ENCODE measurements around the gene CEPT1. TPM values are rescaled to one million over a fixed set of nuclear protein-coding genes. Genes with fewer than 3 reads are reported as not detected.

CEPT1 gene
- total and polyA plus RNA-seq, 2 of the 8 experiments (the other 6 are each of a cell fraction or from before 2014, with no cell fraction given): 18.5 to 28.6 TPM

- Histone ChIP-seq H4K8ac (ENCODE audit: extremely low read depth, insufficient read depth, low read length) (peak overlapping the region; percentile 53; the same call in 1 of the 2 replicates), H3K4me2 (ENCODE audit: insufficient read depth in 1 of 2, low read depth in 2 of 2, low read length in 2 of 2) (peak overlapping the region in 1 of 2 experiments; percentile 56; a peak in 2 of 4 replicates), H4K20me1 (replicated peaks in 1 of 2; ENCODE audit: control insufficient read depth in 1 of 2, insufficient read depth in 2 of 2, low read length in 2 of 2) (no peaks in the 10 kb centered on the region), H2BK20ac (ENCODE audit: low read length) (no peak overlapping the region), H3K36me3 (ENCODE audit: control insufficient read depth in 2 of 4, insufficient read depth in 4 of 4, low read length in 3 of 4) (no peaks in the 10 kb centered on the region), H3K4ac (replicated peaks; ENCODE audit: insufficient read length, low read depth, low read length) (no peak overlapping the region), H3K4me1 (replicated peaks in 1 of 4; ENCODE audit: control insufficient read depth in 3 of 4, insufficient read depth in 4 of 4, low read length in 3 of 4) (peaks cover 0 to 2% (median 1%) of the 10 kb centered on the region in 4 experiments; a peak in 2 of 7 replicates), H4K5ac (ENCODE audit: insufficient read length, low read depth, low read length) (no peak overlapping the region), H2BK12ac (ENCODE audit: low read depth, low read length) (peak overlapping the region; percentile 40; the same call in 1 of the 2 replicates), H3K18ac (ENCODE audit: extremely low read depth, low read length) (no peak overlapping the region), H3K27ac (ENCODE audit: low read depth, low read length) (no peak overlapping the region), H3K56ac (replicated peaks; ENCODE audit: insufficient read length, low read depth, low read length) (no peak overlapping the region), H2AFZ (ENCODE audit: low read length) (no peak overlapping the region), H3K9me3 (ENCODE audit: insufficient read depth in 2 of 2, low read depth in 1 of 2, low read length in 1 of 2) (no peaks in the 10 kb centered on the region), H3K9ac (replicated peaks in 1 of 4; ENCODE audit: extremely low read depth in 1 of 4, low read depth in 3 of 4, low read length in 3 of 4) (no peak overlapping the region; a peak in 1 of 7 replicates), H3K14ac (ENCODE audit: insufficient read length) (no peak overlapping the region), H2AK5ac (ENCODE audit: low read depth, low read length) (no peak overlapping the region), H3K23me2 (ENCODE audit: low read depth, low read length) (no peaks in the 10 kb centered on the region; the same call in 1 of the 2 replicates), H3K4me3 (ENCODE audit: extremely low read depth in 1 of 4, insufficient read depth in 2 of 4, low read depth in 3 of 4, low read length in 4 of 4) (peak overlapping the region in 2 of 4 experiments; percentile 25 to 60; a peak in 1 of 8 replicates), H2BK5ac (ENCODE audit: low read depth, low read length) (no peak overlapping the region; the same call in 1 of the 2 replicates), H3K79me1 (ENCODE audit: low read depth, low read length) (no peaks in the 10 kb centered on the region), H2BK15ac (ENCODE audit: low read length) (peak overlapping the region; percentile 88; the same call in 1 of the 2 replicates), H3K27me3 (replicated peaks in 1 of 4; ENCODE audit: control insufficient read depth in 3 of 4, extremely low read depth in 1 of 4, insufficient read depth in 3 of 4, low read length in 3 of 4) (peaks cover 16 to 33% (median 27%) of the 10 kb centered on the region in 4 experiments), H4K91ac (replicated peaks; ENCODE audit: insufficient read length, low read length) (peak overlapping the region; percentile 76), H2BK120ac (replicated peaks; ENCODE audit: low read depth, low read length) (no peak overlapping the region), H3K23ac (ENCODE audit: insufficient read length) (no peak overlapping the region), H3K79me2 (ENCODE audit: control insufficient read depth in 1 of 2, insufficient read depth in 2 of 2, low read length in 2 of 2) (no peaks in the 10 kb centered on the region)
- TF ChIP-seq, protein P1, sequence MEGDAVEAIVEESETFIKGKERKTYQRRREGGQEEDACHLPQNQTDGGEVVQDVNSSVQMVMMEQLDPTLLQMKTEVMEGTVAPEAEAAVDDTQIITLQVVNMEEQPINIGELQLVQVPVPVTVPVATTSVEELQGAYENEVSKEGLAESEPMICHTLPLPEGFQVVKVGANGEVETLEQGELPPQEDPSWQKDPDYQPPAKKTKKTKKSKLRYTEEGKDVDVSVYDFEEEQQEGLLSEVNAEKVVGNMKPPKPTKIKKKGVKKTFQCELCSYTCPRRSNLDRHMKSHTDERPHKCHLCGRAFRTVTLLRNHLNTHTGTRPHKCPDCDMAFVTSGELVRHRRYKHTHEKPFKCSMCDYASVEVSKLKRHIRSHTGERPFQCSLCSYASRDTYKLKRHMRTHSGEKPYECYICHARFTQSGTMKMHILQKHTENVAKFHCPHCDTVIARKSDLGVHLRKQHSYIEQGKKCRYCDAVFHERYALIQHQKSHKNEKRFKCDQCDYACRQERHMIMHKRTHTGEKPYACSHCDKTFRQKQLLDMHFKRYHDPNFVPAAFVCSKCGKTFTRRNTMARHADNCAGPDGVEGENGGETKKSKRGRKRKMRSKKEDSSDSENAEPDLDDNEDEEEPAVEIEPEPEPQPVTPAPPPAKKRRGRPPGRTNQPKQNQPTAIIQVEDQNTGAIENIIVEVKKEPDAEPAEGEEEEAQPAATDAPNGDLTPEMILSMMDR (IDR thresholded peaks at IDR 0.05; ENCODE audit: control extremely low read depth in 1 of 3, insufficient read depth in 1 of 3, low read depth in 1 of 3, low read length in 3 of 3): 0 out of 4 replicates have a peak, but pooled peaks of 1 of the 3 experiments have one; percentile 7
- TF ChIP-seq RAD21 (IDR thresholded peaks at IDR 0.05 in 1 of 2, conservative IDR thresholded peaks at IDR 0.05 in 1 of 2; ENCODE audit: low read depth in 2 of 2, low read length in 2 of 2): peak in 1 of 2 experiments; percentile 29; a peak in 2 of 4 replicates
- no peak for TF ChIP-seq RXRA (IDR thresholded peaks at IDR 0.05; ENCODE audit: insufficient read depth, low read depth, low read length)
- DNase-seq (ENCODE audit: low read depth in 1 of 2, low spot score in 2 of 2): no peak
- FAIRE-seq: no peak
- POLR2A ChIA-PET (ENCODE audit: partially characterized antibody): interaction anchor here (0.7 to 1.5 kb wide), 2 partner anchors 10 to 64 kb away, joined by 3 read pairs; partner anchors contain the start of gene DRAM2
- 90% methylated on average over 4 of the region's 4 CpGs; no CpG with 5 or more reads in 1 of the 2 experiments for WGBS, 2 experiments (ENCODE audit: extremely low coverage in 1 of 2, insufficient coverage in 1 of 2, insufficient read length in 1 of 2, insufficient replicate concordance in 2 of 2, low coverage in 1 of 2, low lambda C conversion rate in 2 of 2, missing lambda C conversion rate in 1 of 2)
- CTCF ChIA-PET (ENCODE audit: partially characterized antibody): interaction anchor here (1.0 kb wide), 2 partner anchors 16 to 20 kb away, joined by 3 read pairs; no protein-coding TSS in a partner anchor
Measured at GRCh38 chr1:111202707-111203623, 62.9 kb downstream of the CEPT1 start.
